NCI-H526 (cell line): ENCODE results near the gene ASB1.

Experiments used
- DNase-seq, 2 experiments: peaks; one replicate each; lab custom pipeline; 2025; lab: John Stamatoyannopoulos, UW

Gene ASB1

DNA sequence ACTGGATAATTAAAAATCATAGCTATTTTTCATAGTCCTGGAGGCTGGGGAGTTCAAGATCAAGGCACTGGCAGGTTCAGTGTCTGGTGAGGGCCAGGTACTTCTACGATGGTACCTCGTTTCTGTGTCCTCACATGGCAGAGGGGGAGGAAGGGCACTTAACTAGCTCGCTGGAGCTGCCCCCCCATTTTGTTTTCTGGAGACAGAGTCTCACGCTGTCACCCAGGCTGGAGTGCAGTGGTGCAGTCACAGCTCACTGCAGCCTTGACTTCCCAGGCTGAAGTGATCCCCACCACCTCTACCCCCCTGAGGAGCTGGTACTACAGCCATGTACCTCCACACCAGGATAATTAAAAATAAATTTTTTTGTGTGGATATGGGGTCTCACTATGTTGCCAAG is 40.3 kb downstream of the ASB1 start:
- DNase-seq: no peak

DNA sequence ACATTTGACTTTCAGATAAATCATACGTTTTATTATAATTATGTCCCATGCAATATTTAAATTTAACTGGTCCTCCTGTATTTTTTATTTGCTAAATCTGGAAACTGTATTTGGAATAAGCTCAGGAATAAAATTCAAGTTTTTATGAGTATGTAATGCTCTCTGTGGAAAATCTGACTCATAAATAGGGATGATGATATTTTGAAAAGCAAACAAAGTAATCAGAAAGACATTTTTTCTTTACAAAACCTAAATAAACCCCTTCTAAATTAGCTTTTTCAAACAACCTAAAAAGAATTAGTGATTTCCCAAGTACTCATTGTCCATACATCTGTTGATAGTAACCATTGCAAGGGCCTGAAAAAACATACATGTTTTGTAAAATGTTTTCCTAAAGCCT is 41.1 kb downstream of the ASB1 start:
- no peak for DNase-seq

- no peak for DNase-seq
Measured at GRCh38 chr2:238469155-238469554, 42.4 kb downstream of the ASB1 start.

DNA sequence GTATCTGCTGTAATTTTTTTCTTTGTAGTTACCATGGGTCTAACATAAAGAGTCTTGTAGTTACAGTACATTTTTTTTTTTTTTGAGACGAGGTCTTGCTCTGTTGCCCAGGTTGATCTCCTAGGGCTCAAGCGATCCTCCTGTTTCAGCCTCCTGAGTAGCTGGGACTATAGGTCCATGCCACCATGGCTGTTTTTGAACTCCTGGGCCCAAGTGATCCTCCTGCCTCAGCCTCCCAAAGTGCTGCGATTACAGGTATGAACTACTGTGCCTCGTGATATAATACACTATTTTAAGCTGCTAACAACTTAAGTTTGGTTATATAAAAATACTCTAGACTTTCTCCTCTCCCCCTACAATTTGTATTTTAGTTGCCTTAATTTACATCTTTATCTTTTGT is 46.3 kb downstream of the ASB1 start:
- DNase-seq: no peak

DNA sequence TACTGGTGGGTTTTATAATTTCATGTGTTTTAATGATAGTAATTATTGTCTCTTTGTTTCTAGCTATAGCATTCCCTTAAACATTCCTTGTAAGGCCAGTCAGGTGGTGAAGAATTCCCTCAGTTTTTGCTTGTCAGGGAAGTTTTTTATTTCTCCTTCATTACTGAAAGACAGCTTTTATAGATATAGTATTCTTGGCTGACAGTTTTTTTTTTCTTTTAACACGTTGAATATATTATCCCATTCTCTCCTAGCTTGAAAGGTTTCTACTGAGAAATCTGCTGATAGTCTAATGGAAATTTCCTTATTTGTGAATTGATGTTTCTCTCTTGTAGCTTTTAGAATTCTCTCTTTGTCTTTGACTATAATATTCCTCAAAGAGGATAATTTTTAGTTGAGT is 46.8 kb downstream of the ASB1 start:
- no peak for DNase-seq

GRCh38 chr2:238475034-238475433 is 48.3 kb downstream of the ASB1 start:
- no peak for DNase-seq

DNA sequence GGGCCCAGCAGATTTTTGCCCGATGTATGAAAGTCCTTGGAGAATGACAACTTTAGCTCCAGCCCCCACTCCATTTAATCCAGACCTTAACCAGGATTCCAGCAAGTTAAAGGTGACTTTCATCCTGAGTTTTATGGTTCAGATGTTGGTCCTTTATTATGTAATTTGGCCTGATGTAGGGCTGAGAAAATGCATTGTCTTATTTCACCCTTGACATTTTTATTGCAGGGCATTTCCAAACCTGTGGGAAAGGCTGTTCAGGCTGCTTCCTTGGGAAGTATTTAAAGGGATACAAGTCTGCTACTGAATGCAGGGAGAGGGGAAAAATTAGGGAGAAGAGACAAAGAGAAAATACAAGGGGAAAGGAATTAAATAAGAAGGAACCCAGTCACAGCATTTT is 48.8 kb downstream of the ASB1 start:
- DNase-seq: no peak

GRCh38 chr2:238476258-238476657 is 49.5 kb downstream of the ASB1 start:
- no peak for DNase-seq

- DNase-seq: no peak
Measured at GRCh38 chr2:238478216-238478615, 51.5 kb downstream of the ASB1 start.

- DNase-seq: no peak
Measured at GRCh38 chr2:238479847-238480246, 53.1 kb downstream of the ASB1 start.

DNA sequence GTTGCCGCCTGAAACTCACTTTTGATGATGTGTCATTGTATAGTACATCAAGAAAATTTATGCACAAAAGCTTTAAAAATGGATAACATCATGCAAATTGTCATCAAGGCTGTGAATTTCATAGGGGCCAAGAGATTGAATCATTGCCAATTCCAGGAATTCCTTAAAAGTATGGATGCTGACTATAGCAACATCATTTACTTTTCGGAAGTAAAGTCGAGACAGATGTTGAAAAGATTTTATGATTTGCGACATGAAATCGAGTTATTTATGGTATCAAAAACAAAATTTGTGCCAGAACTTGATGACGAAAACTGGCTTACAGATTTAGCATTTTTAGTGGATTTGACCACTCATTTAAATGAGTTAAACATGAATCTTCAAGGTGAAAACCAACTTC is 56.3 kb downstream of the ASB1 start:
- no peak for DNase-seq

- no peak for DNase-seq
Measured at GRCh38 chr2:238483656-238484055, 56.9 kb downstream of the ASB1 start.

- DNase-seq: no peak
Measured at GRCh38 chr2:238484522-238485452, 58.1 kb downstream of the ASB1 start.

DNA sequence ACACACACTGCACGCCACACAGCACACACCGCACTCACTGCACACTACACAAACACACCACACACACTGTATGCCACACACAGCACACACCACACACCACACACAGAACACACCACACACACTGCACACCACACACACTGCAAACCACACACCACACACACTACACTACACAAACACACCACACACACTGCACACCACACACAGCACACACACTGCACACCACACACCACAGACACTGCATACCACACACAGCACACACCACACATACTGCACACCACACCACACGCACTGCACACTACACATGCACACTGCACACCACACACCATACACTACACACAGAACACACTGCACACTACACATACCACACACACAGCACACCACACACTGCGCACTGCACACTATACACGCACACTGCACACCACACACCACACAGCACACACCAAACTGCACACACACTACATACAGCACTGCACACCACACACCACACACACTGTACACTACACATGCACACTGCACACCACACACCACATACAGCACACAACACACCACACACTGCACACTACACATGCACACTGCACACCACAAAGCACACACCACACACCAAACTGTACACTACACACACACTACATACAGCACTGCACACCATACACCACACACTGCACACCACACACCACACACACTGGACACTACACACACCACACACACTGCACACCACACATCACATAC is 59.6 kb downstream of the ASB1 start:
- no peak for DNase-seq

DNA sequence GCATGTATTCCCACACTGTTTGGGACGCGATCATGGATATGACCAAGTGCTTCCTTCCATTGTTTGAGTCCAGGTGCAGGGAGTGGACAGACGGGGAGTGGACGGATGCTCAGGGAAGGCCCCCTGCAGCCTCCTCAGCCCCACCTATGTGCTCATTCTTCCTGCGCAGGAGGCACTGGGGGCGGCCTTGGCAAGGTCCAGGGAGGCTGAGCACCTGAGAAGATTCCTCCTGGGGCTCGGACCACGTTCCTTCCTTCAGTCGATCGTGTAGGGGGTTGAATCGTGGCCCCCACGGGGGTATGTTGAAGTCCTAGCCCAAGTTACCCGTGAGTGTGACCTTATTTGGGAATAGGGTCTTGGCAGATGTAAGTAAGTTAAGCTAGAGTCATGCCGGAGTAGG is 60.4 kb downstream of the ASB1 start:
- no peak for DNase-seq

DNA sequence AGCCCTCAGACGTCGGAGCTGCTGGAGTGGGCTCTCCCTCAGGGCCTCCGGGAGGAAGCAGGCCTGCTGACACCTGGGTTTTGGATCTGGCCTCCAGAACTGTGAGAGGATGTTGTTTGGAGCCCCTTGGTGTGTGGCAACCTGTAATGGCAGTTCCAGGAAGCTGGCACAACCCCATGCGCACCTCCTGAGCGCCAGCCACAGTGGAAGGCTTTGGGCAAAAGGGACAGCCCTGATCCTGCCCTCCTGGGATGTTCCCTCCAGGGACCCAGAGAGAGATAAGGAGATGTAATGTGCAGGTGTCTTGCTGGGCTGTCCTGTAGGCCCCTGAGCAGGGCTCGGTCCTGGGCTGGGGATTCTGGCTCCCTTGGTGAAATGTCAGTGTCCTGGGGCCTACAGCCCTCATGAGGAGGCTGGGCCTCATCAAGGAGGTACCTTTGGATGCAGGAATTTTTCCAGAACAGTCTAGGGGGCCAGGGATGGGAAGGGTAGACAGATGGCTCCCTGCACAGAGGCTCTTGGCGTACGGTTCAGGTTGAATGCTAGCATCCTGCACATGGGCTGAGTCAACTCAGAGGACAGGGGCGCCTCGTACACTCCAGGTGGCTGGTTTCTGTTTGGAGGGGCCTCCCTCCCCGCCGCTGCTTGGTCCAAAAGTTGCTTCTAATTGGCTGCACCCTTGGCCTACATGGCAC is 61.1 kb downstream of the ASB1 start:
- DNase-seq: no peak

DNA sequence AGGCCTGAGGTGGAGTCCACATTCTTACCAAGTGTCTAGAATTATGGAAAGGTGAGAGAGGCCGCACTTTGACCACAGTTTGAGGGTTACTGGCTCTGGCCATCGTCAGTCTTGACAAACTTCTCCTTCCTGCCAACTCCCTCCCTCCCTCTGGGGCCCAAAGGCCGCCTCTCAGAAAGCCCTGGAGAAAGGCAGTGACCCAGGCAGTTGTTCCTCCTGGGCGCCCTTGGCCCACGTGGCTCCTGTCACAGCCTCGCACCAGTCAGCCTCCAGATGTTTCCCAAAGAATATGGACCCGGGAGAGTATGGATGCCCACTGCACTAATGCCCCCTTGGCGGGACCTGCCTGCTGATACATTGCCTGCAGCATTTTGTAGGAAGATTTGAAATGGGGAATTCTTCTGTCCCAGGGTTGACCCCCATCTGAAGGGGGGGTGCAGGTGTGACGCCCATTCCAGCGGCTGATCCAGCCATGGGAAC is 61.7 kb downstream of the ASB1 start:
- no peak for DNase-seq

DNA sequence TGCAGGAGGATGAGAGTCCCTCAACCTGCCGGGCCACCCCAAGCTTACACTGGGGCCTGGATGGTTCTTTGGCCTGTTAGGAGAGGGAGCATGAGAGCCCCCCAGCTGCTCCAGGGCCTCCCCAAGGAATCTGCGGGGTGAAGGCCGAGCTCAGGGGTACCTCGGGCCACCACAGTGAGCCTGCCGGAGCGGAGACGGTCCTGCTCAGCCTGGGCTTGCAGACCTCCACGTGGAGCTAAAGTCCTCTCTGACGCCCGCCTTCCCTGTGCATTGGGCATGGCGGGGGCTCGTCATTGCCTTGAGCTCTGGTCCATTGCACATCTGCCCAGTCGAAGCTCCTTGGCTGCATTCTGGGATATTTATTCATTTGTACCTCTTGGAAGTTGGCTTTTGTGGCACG is 62.7 kb downstream of the ASB1 start:
- no peak for DNase-seq

DNA sequence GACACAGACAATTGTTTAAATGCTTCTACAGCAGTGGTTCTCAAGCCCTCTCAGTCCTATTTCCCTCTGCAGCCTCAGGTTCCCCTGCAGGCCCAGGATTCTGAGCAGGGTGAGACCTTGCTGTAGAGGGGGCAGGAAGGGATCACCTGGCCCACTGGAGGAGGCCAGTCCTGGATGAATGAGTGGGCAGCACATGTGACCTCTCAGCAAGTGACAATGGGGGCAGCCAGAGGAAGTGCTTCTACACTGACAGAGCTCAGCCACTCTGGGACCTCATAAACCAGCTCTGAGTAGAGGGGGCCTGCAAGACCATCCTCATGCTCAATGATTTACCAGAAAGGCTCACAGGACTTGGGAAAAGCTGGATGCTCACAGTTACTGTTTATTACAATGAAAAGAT is 63.2 kb downstream of the ASB1 start:
- no peak for DNase-seq

- no peak for DNase-seq
Measured at GRCh38 chr2:238492840-238493239, 66.1 kb downstream of the ASB1 start.

DNA sequence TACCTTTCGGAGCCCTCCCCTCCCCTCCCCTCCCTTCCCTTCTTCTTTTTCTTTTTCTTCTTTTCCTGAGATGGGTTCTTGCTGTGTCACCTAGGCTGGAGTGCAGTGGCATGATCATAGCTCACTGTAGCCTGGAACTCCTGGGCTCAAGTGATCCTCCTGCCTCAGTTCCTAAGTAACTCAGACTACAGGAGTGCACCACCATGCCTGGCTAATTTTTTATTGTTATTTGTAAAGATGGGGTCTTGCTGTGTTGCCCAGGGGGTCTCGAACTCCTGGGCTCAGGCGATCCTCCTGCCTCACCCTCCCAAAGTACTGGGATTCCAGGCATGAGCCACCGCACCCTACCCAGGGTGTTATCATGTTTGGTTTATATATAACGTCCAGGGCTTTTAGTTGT is 66.7 kb downstream of the ASB1 start:
- DNase-seq: no peak

- DNase-seq: peak; percentile 92 to 93
Measured at GRCh38 chr2:238493880-238494572, 67.3 kb downstream of the ASB1 start.
